GM18498 (cell line): ENCODE measurements around the gene GPR146.

Source experiments
- ATAC-seq: cut with Tn5 transposase; IDR thresholded peaks from one replicate; pipeline ENCODE4 v1.9.1; 2021; ENCODE audit warnings: mild to moderate bottlenecking, moderate library complexity; ENCODE audit not compliant: unreplicated experiment

GPR146 gene

GRCh38 chr7:1056785-1057410 lies 12.6 kb downstream of the GPR146 start:
- ATAC-seq, result no peak

- ATAC-seq, result no peak
Observed at GRCh38 chr7:1057416-1058291, 13.3 kb downstream of the GPR146 start.

- ATAC-seq, result no peak
Observed at GRCh38 chr7:1058311-1058710, 14.0 kb downstream of the GPR146 start.

- ATAC-seq, result no peak
Observed at GRCh38 chr7:1058821-1059199, 14.5 kb downstream of the GPR146 start.

GRCh38 chr7:1059200-1060091 lies 15.1 kb downstream of the GPR146 start:
- ATAC-seq, result no peak

- ATAC-seq, result no peak
Observed at GRCh38 chr7:1060315-1061072, 16.1 kb downstream of the GPR146 start.

- no peak for ATAC-seq
Observed at GRCh38 chr7:1061180-1061579, 16.8 kb downstream of the GPR146 start.

- peak; percentile 60 for ATAC-seq
Observed at GRCh38 chr7:1062296-1063294, 18.2 kb downstream of the GPR146 start.

GRCh38 chr7:1063361-1063760 lies 19.0 kb downstream of the GPR146 start:
- ATAC-seq, result no peak

GRCh38 chr7:1064581-1064980 lies 20.2 kb downstream of the GPR146 start:
- ATAC-seq, result no peak

- ATAC-seq, result no peak
Observed at GRCh38 chr7:1065263-1065584, 20.9 kb downstream of the GPR146 start.

GRCh38 chr7:1065585-1066241 lies 21.4 kb downstream of the GPR146 start:
- peak; percentile 53 for ATAC-seq

GRCh38 chr7:1066242-1066588 lies 21.9 kb downstream of the GPR146 start:
- ATAC-seq, result no peak

- no peak for ATAC-seq
Observed at GRCh38 chr7:1068013-1068412, 23.7 kb downstream of the GPR146 start.

- ATAC-seq, result no peak
Observed at GRCh38 chr7:1068619-1069018, 24.3 kb downstream of the GPR146 start.

GRCh38 chr7:1070544-1071011 lies 26.2 kb downstream of the GPR146 start:
- ATAC-seq, result no peak

- no peak for ATAC-seq
Observed at GRCh38 chr7:1071731-1072254, 27.4 kb downstream of the GPR146 start.

- no peak for ATAC-seq
Observed at GRCh38 chr7:1073142-1073977, 29.0 kb downstream of the GPR146 start.
